ENCODE data around the gene DDX5. TPM values are rescaled to one million over a fixed set of nuclear protein-coding genes. Genes with fewer than 3 reads are reported as not detected.

Gene DDX5
- total RNA-seq, 4 donors from 2014 or later, result 895 to 1,792 (median 1,570) TPM

DNA sequence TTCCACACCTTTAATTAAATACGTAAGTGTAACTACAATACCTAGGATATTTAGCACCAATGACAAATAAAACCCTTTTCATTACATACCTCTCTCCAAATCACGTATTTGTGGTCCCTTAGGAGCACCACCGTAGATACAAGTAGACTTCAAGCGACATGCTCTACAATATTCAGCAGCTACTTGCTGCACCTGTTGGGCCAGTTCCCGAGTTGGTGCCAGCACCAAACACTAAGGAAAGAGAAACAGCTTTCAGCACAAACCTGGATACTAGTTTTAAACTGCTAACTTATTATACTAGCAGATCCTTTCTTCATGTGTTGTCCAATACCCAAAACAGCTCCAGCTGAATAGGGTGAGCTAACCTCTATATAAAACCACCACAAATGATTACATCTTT, 2.7 kb downstream of the DDX5 start:
- peak overlapping the region in 1 of 3 donors; percentile 99 for H3K27ac ChIP-seq
- no peak for TF ChIP-seq POLR2A (IDR thresholded peaks at IDR 0.05)
- TF ChIP-seq, protein P1, sequence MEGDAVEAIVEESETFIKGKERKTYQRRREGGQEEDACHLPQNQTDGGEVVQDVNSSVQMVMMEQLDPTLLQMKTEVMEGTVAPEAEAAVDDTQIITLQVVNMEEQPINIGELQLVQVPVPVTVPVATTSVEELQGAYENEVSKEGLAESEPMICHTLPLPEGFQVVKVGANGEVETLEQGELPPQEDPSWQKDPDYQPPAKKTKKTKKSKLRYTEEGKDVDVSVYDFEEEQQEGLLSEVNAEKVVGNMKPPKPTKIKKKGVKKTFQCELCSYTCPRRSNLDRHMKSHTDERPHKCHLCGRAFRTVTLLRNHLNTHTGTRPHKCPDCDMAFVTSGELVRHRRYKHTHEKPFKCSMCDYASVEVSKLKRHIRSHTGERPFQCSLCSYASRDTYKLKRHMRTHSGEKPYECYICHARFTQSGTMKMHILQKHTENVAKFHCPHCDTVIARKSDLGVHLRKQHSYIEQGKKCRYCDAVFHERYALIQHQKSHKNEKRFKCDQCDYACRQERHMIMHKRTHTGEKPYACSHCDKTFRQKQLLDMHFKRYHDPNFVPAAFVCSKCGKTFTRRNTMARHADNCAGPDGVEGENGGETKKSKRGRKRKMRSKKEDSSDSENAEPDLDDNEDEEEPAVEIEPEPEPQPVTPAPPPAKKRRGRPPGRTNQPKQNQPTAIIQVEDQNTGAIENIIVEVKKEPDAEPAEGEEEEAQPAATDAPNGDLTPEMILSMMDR (IDR thresholded peaks at IDR 0.05), result no peak
- peaks cover 11 to 42% of the 10 kb centered on the region in 2 donors for H3K4me1 ChIP-seq
- no peak overlapping the region for H3K4me3 ChIP-seq (replicated peaks in 1 of 3)
- DNase-seq, result no peak
- intact Hi-C loops (cut with DNase I), result loop anchor here (5.0 kb wide), 1 partner anchor 144 kb away; no protein-coding TSS in a partner anchor
- H3K27me3 ChIP-seq, result no peaks in the 10 kb centered on the region
- H3K36me3 ChIP-seq, result peaks cover 62% of the 10 kb centered on the region in 2 donors
- no peaks in the 10 kb centered on the region for H3K9me3 ChIP-seq
- 78 to 79% methylated on average over 5 of the region's 5 CpGs for WGBS, 2 donors

DNA sequence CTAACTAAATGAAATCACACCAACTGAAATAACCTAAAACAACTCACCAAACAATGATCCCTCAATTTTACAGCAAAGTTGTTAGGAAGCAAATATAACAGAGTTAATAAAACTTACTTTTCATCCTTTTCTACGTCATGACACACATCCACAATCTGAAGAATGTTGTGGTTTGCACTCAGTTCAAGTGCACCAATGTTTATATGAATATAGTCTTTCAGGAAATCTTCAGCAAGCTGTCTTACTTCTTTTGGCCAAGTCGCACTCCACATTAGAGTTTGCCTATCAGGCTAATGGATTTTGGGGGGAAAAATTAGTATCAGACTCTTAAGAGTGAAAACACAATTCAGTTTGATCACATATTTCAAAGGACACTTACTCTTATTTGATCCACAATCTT, 3.3 kb downstream of the DDX5 start:
- Histone ChIP-seq H3K4me3 (replicated peaks in 1 of 3) (no peak overlapping the region), H3K4me1 (peaks cover 11 to 42% of the 10 kb centered on the region in 2 donors), H3K27me3 (no peaks in the 10 kb centered on the region), H3K27ac (no peak overlapping the region), H3K36me3 (peaks cover 66 to 67% of the 10 kb centered on the region in 2 donors), H3K9me3 (no peaks in the 10 kb centered on the region)
- 91 to 93% methylated on average over 2 of the region's 2 CpGs for WGBS, 2 donors
- TF ChIP-seq, protein P1 (IDR thresholded peaks at IDR 0.05), result no peak
- TF ChIP-seq POLR2A (IDR thresholded peaks at IDR 0.05), result no peak
- intact Hi-C loops (cut with DNase I), result loop anchor here (5.0 kb wide), 1 partner anchor 144 kb away; no protein-coding TSS in a partner anchor
- DNase-seq, result no peak

DNA sequence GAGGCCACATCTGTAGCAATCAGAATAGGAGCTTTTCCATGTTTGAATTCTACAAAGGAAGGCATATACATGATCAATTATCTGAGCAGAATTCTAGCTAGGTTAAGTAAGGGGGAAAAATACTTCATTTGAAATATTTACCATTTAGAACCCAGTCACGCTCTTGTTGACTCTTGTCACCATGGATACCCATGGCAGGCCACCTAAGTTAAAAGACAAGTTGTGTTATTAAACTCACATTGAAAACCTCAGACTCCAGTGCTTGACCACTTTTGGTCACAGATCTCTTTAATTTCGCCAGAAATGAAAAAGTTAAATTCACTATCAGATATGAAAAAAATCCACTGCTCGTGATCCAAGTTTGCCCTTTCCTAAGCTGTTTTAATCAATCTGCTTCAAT, 4.1 kb downstream of the DDX5 start:
- Histone ChIP-seq H3K36me3 (peaks cover 67 to 69% of the 10 kb centered on the region in 2 donors), H3K27ac (no peak overlapping the region), H3K4me1 (peaks cover 11 to 49% of the 10 kb centered on the region in 2 donors), H3K4me3 (replicated peaks in 1 of 3) (no peak overlapping the region), H3K9me3 (no peaks in the 10 kb centered on the region), H3K27me3 (no peaks in the 10 kb centered on the region)
- 86 to 90% methylated on average over 3 of the region's 3 CpGs for WGBS, 2 donors
- TF ChIP-seq POLR2A (IDR thresholded peaks at IDR 0.05), result no peak
- TF ChIP-seq, protein P1 (IDR thresholded peaks at IDR 0.05), result no peak
- intact Hi-C loops (cut with DNase I), result loop anchor here (5.0 kb wide), 1 partner anchor 145 kb away; no protein-coding TSS in a partner anchor
- DNase-seq, result no peak

DNA sequence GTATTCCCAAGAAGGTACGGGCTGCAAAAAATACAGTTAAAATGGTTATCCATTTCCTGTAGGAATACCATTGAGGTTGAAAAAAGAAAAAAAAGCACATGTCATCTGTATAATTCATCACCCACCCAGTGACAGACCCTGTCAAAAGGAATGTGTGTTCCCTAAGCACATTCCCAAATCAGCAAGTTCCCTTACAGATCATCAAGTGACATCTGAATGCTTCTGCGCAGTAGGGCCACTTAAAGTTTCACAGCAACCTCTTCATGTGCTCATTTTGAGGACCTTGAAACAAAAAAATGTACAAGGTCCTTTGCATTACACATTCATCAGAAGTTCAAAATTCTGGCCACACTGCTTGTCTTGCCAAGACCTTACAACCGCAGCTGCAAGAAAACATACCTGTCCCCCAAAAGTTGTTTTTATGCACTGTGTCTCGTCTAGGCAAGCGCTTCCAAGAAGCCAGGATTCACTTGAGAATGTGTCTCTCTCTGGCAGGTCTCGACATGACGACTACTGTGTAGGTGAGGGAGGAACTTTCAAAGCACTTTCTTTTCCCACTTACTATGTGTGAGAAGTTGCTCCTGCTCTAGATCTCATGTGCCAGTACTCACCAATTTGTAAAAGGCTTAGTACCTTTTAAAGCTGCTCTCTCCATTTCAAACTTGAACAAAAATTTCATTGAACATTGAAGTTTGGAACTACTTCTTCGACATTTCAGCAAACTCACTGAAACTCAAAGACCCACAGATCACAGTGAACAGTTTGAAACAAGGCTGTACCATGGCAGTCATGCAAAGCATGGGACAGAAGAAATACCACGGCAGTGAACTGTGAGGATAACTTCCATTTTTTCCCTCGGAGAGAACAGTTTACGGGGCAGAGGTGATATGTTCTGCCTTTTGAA, 5.0 kb downstream of the DDX5 start:
- no peak overlapping the region for H3K27ac ChIP-seq
- intact Hi-C loops (cut with DNase I), result loop anchor here (5.0 kb wide), 1 partner anchor 146 kb away; no protein-coding TSS in a partner anchor
- no peaks in the 10 kb centered on the region for H3K27me3 ChIP-seq
- no peak for DNase-seq
- H3K9me3 ChIP-seq, result no peaks in the 10 kb centered on the region
- WGBS, 2 donors, result 85 to 89% methylated on average over 11 of the region's 11 CpGs
- H3K4me3 ChIP-seq (replicated peaks in 1 of 3), result no peak overlapping the region
- peaks cover 13 to 50% of the 10 kb centered on the region in 2 donors for H3K4me1 ChIP-seq
- TF ChIP-seq, protein P1 (IDR thresholded peaks at IDR 0.05), result no peak
- no peak for TF ChIP-seq POLR2A (IDR thresholded peaks at IDR 0.05)
- H3K36me3 ChIP-seq, result peaks cover 67 to 69% of the 10 kb centered on the region in 2 donors

DNA sequence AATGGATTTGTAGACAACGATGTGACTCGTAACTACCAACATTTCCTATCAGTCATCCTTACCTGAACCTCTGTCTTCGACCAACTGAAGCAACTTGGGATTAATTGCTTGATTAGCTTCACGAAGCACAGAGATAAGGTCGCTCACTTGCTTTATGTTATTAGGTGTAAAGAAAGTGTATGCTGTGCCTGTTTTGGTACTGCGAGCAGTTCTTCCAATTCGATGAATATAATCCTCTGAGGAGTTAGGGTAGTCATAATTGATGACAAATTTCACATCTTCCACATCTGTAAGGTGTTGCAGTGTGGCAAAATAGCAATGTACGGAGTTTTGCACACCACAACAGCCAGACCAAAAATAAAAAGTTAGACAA, 5.6 kb downstream of the DDX5 start:
- Histone ChIP-seq H3K36me3 (peaks cover 67 to 69% of the 10 kb centered on the region in 2 donors), H3K27me3 (no peaks in the 10 kb centered on the region), H3K9me3 (no peaks in the 10 kb centered on the region), H3K4me1 (peaks cover 20 to 56% of the 10 kb centered on the region in 2 donors), H3K4me3 (replicated peaks in 1 of 3) (no peak overlapping the region), H3K27ac (no peak overlapping the region)
- no peak for DNase-seq
- intact Hi-C loops (cut with DNase I), result loop anchor here (5.0 kb wide), 1 partner anchor 147 kb away; no protein-coding TSS in a partner anchor
- WGBS, 2 donors, result 90 to 95% methylated on average over 8 of the region's 8 CpGs
- TF ChIP-seq, protein P1 (IDR thresholded peaks at IDR 0.05), result no peak
- TF ChIP-seq POLR2A (IDR thresholded peaks at IDR 0.05), result no peak
